Activated gamma-delta T cell treated with anti-CD3 and anti-CD28 coated beads, Interleukin-2, amount 50 U/mL, for 16 hours (primary cell): ENCODE measurements around the gene PPP3R1.

ENCODE experiments used
- DNase-seq: peaks from one replicate; pipeline ENCODE4 v3.0.0-alpha.2; 2020; ENCODE audit warnings: low read depth

Gene PPP3R1

DNA sequence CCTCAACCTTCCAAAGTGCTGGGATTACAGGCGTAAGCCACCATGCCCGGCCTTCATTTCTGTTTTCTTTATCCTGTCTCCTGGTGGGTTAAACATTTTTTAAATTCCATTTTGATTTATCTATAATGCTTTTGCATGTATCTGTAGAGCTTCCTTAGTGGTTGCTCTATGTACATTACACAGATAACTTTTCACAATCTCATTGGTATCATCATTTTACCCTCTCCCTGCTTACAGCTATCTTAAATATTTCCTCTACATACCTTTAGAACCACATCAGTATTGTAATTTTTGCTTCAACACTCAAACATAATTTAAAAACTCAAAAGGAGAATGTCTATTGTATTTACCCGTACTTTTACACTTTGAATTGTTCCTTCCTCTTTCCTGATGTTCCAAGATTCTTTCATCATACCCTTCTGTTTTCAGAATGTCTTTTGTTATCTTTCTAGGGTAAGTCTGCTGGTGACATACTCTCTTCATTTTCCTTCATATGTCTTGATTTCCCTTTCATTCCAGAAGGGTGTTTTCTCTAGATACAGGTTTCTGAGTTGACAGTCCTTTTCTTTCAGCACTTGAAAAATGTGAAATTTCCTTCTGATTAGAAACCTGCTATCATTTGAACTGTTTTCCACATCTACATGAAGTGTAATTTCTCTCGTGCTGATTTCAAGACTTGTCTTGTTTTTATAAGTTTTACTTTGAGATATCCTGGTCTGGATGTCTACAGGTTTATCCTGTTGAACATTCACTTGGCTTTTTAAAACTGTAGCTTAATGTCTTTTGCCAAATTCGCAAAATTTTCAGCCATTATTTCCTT is 21.9 kb downstream of the PPP3R1 start:
- DNase-seq: no peak

DNA sequence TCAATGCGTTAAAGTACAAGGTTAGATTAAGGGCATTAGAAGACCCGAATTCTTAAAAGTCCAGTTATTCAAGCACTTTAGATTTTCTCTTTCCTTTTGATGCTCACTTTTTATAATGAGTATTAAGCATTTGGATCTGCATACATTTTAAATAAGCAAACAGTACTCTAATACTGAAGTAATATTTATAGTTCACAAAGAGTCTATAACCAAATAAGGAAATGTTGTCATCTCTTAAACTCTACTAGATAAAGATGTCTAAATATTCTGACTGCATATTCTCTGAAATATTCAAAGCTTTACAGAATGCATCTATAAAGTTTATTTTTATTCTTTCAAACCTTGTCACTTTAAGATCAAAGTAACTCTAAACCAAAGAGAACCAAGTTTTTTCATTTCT is 25.5 kb downstream of the PPP3R1 start:
- DNase-seq: no peak

DNA sequence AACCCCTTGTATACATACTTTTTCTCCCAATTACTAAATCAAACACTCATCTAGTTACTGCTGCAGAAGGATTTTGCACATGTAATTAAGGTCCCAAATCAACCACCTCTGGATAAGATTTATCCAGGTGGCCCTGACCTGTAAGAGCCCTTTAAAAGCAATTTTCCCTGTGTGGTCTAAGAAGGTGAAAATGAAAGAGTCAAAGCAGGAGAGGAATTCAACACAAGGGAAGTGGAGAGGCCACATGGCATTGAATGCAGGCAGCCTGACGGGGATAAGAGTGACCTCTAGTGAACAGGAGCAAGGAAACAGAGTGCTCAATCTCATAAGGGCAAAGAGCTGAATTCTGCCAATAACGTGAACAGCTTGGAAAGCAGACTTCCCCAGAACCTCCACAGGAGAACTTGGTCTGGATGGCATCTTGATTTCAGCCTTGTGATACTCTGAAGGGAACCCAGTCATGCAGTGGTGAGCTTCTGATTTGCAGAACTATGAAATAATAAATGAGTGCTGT is 27.2 kb downstream of the PPP3R1 start:
- DNase-seq: no peak

DNA sequence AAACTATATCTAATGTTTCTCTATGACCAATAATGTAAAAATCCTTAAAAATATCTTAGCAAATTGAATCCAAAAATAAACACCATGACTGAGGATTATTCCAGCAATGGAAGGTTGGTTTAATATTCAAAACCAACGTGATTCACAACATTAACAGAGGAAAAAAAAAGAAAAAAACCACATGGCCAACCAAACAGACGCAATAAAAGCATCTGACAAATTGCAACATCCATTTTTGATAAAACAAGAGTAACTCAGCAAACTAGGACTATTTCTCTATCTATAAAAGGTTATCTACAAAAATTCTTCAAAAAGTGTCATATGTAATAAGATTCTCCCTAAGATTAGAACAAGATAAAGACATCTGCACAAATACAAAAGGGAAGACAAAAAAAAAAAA is 28.9 kb downstream of the PPP3R1 start:
- no peak for DNase-seq

DNA sequence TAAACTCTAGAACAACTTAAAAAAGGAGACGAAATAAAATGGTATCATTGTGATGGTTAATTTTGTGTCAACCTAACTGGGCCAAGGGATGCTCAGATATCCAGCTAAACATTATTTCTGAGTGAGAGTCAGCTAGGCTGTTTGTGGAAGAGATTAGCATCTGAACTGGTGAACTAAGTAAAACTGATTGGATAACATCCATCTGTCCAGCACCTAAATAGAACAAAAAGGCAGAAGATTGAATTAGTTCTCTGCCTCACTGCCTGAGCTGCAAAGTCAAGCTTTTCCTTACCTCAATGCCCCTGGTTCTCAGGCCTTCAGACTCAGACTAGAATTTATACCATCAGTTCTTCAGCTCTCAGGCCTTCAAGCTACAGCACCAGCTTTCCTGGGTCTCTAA is 30.0 kb downstream of the PPP3R1 start:
- DNase-seq: no peak

DNA sequence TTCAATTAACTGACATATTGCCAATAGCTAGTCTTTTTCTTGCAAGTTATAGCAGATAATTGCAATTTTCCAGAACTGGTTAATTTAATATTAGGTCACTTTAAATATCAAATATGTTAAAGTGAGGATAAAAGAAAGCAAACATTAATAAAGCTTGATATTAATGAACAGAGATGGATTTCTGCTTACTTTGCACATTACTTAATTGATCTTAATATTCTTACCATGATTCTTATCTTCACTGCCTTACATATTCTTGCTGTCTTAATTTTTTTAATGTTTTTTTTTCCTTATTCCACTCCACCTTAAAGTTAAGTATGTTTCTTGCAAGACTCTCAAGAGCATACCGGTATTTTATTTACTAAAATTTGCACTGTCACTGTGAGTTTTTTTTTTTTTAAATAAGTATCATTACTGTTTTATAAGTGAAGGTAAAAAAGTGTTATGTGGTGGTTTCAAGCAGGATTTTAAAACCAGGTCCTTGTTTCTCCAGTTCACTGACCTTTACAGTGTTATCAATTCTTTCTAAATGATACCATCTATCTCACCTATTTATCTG is 33.9 kb downstream of the PPP3R1 start:
- DNase-seq: no peak

DNA sequence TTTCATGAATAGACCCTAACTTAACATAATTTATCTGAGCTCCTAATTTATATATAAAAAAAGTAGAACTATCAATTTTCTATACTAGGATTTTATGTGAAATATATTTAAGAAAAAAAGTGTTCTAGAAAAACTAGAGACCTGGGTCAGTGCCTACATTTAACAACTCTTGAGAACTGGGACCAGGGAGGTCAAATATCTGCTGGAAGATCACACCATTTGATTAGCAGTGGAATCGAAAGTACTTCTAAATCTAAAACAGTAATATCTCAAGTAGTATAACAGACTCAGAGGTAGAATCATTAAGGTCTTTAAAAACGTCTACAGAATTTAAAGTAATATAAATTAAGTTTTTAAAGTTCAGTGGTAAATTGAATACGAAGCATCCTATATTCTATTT is 34.6 kb downstream of the PPP3R1 start:
- DNase-seq: no peak

DNA sequence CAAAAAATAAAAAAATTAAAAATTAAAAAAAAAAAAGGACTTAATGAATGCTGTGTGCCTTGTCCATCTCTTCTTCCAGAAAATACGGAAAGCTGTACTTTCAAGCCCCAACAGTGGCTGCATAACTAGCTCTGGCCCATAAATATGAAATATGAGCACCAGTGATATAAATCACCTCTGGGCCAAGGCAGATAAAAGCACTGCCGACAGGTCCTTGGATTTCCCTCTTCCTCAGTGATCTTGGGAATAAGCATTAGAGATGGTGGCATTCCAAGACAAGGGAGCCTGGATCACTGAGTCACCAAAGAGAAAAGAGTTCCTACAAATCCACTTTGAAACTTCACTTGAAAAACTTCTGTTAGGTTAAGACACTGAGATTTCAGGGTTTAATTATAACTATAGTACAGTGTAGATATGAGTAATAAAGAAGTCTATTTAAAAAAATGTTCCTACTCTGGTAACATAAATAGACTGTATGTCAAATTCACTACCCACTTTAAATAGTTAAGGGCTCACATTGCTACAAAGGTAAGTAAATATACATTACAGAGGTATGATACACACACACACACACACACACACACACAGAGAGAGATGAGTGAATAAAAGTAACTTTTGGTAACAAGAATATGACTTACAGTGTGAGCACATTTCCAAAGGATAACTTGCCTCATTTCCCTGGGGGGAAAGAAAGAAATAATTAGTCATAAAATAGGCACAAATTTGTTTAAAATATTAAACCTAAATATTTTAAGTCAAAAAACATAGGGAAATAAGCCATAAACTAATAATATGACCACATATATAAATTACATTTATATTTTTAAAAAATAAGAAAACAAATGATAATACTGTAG is 35.6 kb downstream of the PPP3R1 start:
- DNase-seq: no peak

DNA sequence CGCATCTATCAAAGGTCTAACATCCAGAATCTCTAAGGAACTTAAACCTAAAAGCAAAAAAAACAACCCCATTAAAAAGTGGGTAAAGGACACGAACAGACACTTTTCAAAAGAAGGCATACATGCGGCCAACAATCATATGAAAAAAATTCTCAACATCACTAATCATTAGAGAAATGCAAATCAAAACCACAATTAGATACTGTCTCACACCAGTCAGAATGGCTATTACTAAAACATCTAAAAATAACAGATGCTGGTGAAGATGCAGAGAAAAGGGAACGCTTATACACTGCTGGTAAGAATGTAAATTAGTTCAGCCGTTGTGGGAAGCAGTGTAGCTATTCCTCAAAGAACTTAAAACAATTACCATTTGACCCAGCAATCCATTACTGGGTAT is 38.0 kb downstream of the PPP3R1 start:
- no peak for DNase-seq

DNA sequence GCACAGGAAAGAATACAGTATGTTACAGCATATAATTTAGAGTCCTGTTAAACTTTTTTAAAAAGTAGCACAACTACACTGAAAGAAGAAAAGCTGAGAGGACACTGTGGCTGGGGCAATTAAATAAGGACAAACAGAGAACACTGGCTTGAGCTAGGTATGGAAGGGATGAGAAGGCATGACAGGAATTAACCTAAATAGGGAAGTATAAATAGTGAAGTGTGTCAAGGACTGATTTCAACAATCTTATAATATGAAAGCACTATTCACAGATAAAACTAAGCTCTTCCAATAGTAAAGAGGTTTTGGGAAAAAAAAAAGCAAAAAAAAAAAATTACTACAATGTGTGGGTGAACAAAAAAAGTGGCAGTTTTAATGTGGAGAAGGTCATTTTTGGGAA is 45.5 kb downstream of the PPP3R1 start:
- no peak for DNase-seq

DNA sequence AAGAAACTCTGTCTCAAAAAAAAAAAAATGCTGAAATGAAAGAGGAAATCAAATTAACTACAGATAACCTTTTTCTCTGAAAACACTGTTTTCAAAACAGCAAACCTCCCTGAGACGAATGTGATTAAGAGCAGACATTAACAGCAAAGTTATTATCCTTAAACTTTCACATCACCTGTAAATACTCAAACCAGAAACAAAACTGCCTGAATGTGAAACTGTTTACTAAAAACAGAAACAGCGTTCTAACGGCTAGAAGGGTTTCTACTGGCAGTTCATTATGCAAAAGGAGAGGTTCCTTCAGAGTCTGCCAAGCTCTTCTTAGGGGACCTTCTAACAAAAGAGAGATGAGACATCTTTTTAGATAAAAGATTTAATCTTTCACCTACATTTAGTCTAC is 48.7 kb downstream of the PPP3R1 start:
- no peak for DNase-seq

DNA sequence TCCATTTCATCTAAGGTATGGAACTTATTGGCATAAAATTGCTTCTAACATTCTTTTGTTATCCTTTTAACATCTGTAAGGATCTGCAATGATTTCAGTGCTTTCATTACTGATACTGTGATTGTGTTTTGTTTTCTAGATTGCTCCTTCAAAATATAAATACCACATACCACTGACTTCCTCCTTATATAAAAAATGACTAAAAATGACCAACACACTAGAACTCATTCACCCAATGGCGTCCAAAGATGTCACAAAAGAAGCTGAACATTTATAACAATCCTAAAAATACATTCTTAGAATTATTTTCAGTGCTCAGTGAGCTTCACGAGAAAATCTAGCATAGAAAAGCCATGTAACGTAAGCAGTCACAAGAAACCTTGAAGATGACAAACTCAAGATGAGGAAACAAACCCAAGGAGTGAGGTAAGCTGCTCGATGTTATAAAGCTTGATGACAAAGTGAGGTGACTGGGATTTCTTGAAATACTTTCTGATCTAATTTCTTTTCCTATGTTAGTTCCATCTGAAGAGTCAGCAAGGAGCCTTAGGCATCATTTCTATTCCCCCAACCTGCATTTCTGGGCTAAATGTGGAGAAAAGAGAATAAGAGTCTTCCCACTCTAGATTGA is 52.1 kb downstream of the PPP3R1 start:
- no peak for DNase-seq

DNA sequence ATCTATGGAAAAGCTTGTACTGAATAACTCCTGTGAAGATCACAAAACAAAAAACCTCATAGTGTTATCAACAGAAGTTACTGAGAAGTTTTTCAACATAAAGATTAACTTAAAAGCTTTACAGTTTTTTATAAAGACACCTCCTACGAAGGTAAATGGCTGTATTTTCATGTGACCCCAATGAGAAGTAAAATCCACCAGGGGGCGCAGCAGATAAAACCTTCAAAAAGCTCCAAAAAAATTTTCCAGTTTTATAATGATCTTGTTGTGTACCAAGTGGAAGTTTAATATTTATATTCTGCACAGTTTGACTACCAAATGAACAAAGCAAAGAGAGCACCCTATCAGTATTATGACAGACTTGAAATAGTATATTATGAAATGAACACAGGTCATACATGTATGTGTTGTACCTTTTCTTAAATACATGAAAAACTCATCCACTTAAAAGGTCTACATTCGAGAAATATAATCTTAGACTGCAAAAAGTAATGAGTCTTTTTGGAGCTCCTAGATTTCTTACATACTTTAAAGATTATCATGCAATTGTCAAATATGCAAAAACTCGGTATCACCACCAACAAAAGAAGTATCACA is 56.1 kb downstream of the PPP3R1 start:
- no peak for DNase-seq

DNA sequence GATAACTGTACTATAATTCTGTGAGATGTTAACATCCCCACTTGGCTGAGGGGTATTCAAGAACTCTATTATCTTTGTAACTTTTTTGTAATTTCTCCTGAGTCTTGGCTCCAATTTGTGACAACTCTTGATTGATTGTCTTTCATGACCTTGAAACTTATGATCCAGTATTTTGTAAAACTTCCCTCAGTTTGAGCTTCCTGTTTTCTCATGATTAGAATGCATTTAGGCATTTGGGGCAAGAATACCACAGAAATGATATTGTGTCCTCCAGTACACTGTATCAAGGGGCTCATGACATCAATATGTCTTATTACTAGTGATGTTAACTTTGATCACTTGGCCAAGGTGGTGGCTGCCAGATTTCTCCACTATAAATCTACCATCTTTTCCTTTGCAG is 57.2 kb downstream of the PPP3R1 start:
- DNase-seq: no peak

DNA sequence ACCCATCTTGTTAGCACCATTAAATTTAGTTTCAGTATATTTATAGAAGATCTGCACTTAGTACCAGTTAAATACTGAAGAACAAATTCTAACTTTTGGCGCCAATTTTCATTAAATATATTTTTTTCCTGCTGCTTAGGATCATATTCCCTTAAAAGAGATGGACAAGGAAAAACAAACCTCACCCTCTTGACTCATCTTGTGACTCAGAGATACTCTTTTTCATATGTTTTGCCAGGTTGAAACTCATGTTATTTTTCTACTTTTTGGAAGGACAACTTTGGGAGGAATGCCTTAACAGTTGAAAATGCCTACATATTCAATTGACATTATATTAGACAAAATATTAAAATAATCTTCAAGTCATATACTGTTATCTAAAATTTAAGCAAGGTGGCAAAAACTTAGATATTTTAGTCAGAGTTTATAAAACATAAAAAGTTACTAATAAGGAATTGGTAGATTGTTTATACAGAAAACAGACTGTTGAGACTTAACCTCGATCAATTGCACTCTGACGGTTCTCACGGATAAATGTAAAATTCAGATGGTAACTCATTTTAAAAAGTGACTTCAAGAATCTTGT is 58.5 kb downstream of the PPP3R1 start:
- no peak for DNase-seq

DNA sequence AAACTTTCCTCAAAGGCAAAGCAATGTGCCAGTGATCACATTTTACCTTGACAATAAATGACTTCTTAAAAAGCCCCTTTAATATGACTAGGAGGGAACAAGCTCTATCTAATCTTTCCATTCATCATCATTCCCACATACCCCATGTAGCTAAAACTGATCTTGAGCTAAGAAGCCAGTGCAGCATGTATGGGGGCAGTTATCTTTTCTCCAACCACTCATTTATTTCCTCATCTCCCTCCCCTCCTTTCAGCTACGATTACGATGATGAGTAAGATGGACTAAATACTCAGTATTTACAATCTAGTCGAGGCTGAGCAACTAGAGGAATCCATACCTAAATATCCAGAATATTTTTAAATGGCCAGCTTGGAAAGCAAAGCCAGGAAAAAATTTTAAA is 59.2 kb downstream of the PPP3R1 start:
- DNase-seq: no peak

DNA sequence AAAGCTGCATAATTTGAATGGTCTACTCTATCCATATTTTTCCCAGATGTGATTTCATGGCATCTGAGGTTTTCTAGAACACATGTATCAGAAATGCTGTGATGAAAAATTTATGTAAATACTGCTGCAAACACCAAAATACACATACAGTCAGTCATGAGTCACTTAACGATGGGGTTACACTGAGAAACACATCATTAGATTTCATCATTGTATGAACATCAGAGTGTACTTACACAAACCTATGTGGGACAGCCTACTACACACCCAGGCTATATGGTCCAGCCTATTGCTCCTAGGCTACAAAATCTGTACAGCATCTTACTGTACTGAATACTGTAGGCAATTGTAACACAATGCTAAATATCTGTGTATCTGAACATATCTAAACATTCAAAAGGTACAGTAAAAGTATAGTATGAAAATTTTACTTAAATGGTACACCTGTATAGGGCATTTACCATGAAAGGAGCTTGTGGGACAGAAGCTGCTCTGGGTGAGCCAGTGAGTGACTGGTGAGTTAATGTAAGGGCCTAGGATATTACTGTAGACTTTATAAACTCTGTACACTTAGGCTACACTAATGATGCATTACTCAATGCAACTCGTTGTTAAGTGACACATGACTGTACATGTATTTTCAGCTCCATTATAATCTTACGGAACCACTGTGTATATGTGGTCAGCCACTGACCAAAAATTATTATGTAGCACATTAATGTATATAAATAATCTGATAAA is 61.2 kb downstream of the PPP3R1 start:
- DNase-seq: no peak

DNA sequence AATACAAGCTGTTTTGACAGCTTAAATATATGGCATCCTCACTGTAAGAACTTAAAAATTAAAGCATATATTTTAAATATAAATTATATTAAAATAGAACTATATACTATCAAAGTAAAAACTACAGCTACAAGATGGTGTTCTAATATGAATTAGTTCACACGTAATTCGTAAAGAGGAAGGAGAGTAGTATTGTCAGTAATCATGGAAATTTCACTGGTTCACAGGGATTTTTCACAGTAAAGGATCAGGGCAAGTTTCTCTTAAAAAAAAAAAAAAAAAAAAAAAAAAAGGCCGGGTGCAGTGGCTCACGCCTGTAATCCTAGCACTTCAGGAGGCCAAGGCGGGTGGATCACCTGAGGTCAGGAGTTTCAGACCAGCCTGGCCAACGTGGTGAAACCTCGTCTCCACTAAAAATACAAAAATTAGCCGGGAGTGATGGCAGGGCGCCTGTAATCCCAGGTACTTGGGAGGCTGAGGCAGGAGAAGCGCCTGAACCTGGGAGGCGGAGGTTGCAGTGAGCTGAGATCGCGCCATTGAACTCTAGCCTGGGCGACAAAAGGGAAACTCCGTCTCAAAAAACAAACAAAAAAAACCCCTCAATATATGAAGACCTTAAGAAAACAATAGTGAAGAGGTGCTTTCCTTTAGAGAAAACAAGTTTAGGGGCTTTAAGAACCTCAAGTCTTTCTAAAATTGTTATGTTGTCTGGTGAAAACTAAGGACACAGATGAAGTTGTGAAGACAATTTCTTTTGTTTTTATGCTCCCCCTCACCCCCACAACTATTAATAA is 62.1 kb downstream of the PPP3R1 start:
- DNase-seq: no peak

DNA sequence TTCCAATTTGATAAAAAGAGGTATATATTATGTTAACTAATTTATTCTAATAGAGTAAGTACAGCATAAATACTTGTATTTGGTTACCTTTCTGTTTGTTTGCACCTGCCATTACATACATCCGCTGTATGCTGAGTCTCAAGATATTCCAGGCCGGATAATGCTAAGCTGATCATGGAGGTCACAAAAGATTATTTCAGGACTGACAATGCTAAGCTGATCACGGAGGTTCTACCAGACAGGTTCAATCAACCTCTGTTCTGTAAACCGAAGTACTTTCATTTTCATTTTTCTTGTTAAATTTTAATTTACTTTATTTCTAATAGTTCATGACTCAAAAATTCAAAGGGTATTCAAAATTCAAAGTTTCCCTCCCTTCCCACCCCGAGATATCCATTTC is 63.5 kb downstream of the PPP3R1 start:
- DNase-seq: no peak

DNA sequence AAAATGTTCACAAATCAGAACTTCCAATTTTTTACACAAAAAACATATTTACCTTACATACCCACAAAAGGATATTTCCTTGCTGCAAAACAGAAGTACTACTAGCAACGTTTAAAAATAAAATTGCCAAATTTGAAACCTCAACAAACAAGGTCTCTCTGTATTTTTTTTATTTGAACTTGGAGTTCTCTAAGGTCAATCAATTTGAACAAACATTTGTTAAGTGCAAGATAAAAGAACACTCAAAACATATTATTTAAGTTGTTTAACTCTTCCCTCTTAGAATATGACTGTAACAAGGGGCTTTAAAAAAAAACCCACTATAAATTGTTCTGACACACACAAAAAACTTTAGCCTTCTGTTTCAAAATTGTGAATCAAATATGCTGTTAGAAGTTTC is 65.0 kb downstream of the PPP3R1 start:
- no peak for DNase-seq
